Common myeloid progenitor, CD34-positive (primary cell): Measurements from ENCODE around the gene BCAR3.
"Not testable (repeated sequence)": the region's sequence is repeated elsewhere in the genome, so short reads cannot be mapped to it uniquely, and the experiment has no call there.

Experiments
- CTCF ChIA-PET: fragments of 350-600 bp; sonication (Branson Sonifier 250); formaldehyde crosslinking; loops from one replicate; lab custom pipeline; 2021; ENCODE audit warnings: antibody characterized with exemption; lab: Charles Lee
- POLR2A ChIA-PET: fragments of 350-600 bp; sonication (Branson Sonifier 250); formaldehyde crosslinking; loops from one replicate; lab custom pipeline; 2021; ENCODE audit warnings: antibody characterized with exemption; lab: Charles Lee
- DNase-seq, 3 donors: peaks; one replicate each; pipeline versions ENCODE4 v3.0.0 to v3.0.0-alpha.2; 2013
- H3K27ac ChIP-seq, 2 experiments: 1 replicate in 1 of 2; 2 replicates in 1 of 2; pipeline ENCODE4 v1.7.0; 2013; ENCODE audit warnings: inconsistent platforms in 2 of 2, low read length in 2 of 2, mild to moderate bottlenecking in 2 of 2, low read depth in 1 of 2, moderate library complexity in 1 of 2; ENCODE audit not compliant: severe bottlenecking in 2 of 2, insufficient read depth in 1 of 2, poor library complexity in 1 of 2
- H3K27me3 ChIP-seq, 5 experiments: replicated peaks in 2 of 5; 1 replicate in 3 of 5; 2 replicates in 2 of 5; pipeline versions ENCODE4 v1.6.1 to v1.7.0; 2013; ENCODE audit warnings: low read length in 4 of 5, mild to moderate bottlenecking in 2 of 5, moderate library complexity in 2 of 5, inconsistent platforms in 1 of 5; ENCODE audit not compliant: insufficient read depth in 5 of 5, control insufficient read depth in 4 of 5
- H3K36me3 ChIP-seq, 4 experiments: 1 replicate in 2 of 4; 2 replicates in 2 of 4; pipeline versions ENCODE4 v1.6.1 to v1.7.0; 2013; ENCODE audit warnings: low read length in 3 of 4, control low read depth in 1 of 4, mild to moderate bottlenecking in 1 of 4; ENCODE audit not compliant: control insufficient read depth in 4 of 4, insufficient read depth in 4 of 4
- H3K4me1 ChIP-seq, 4 experiments: 1 replicate in 3 of 4; 2 replicates in 1 of 4; pipeline versions ENCODE4 v1.6.1 to v1.7.1; 2013; ENCODE audit warnings: low read length in 3 of 4, mild to moderate bottlenecking in 3 of 4, control low read depth in 1 of 4, inconsistent platforms in 1 of 4, moderate library complexity in 1 of 4; ENCODE audit not compliant: control insufficient read depth in 4 of 4, insufficient read depth in 4 of 4; ENCODE audit errors: control extremely low read depth in 1 of 4
- H3K4me3 ChIP-seq, 7 experiments: 1 replicate in 4 of 7; 2 replicates in 3 of 7; pipeline versions ENCODE4 v1.5.1 to v1.7.0; 2013; ENCODE audit warnings: mild to moderate bottlenecking in 7 of 7, low read length in 6 of 7, moderate library complexity in 6 of 7, inconsistent platforms in 2 of 7, low read depth in 2 of 7, control low read depth in 1 of 7; ENCODE audit not compliant: insufficient read depth in 4 of 7, control insufficient read depth in 1 of 7; ENCODE audit errors: extremely low read depth in 1 of 7
- H3K9me3 ChIP-seq, 5 experiments: 1 replicate in 4 of 5; 2 replicates in 1 of 5; pipeline versions ENCODE4 v1.6.1 to v1.7.1; 2013; ENCODE audit warnings: low read length in 4 of 5, mild to moderate bottlenecking in 2 of 5, inconsistent platforms in 1 of 5, low read depth in 1 of 5, moderate library complexity in 1 of 5; ENCODE audit not compliant: control insufficient read depth in 4 of 5, insufficient read depth in 2 of 5; ENCODE audit errors: control extremely low read depth in 1 of 5
- WGBS: methylation state at CpG from one replicate; pipeline ENCODE4 v1.1.5; 2013; ENCODE audit not compliant: insufficient coverage; 5-methylcytosine and 5-hydroxymethylcytosine counted together

Gene BCAR3

DNA sequence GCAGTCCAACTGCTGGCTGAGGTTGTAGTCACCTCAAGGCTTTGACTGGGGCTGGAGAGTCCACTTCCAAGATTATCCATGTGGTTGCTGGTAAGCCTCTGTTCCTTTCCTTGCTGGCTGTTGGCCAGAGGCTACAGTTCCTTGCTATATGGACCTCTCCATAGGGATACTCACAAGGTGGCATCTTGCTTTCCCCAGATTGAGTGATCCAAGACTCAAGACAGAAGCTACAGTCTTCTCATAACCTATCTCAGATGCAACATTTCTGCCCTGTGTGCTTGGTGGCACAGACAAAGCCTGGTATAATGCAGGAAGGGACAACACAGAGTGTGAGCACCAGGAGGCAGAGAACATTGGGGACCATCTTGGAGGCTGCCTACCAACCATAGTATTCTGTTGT, 121.9 kb downstream of the BCAR3 start:
- DNase-seq, result no peak
- Histone ChIP-seq H3K36me3 (peaks cover 0 to 4% (median 1%) of the 10 kb centered on the region in 4 experiments), H3K4me3 (no peak overlapping the region), H3K9me3 (no peaks in the 10 kb centered on the region), H3K27ac (no peak overlapping the region), H3K27me3 (no peaks in the 10 kb centered on the region), H3K4me1 (peaks cover 5 to 17% (median 13%) of the 10 kb centered on the region in 4 experiments)
- POLR2A ChIA-PET, result no interaction called here
- CTCF ChIA-PET, result interaction anchor here (0.9 kb wide), 1 partner anchor 130 kb away, joined by 3 read pairs; no protein-coding TSS in a partner anchor

DNA sequence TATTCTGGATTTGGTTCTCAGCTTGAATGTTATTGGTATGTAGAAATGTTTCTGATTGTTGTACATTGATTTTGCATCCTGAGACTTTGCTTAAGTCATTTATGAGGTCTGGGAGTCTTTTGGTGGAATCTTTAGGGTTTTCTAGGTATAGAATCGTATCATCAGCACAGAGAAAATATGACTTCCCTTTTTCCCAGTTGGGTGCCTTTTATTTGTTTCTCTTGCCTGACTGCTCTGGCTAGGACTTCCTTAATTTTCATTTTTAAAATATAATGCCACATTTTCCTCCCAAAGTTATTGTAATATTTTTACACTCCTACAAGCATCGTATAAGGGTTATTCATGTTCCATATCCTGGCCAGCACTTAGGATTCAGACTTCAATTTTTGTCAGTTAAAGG, 122.6 kb downstream of the BCAR3 start:
- ChIA-PET CTCF (no interaction called here), POLR2A (no interaction called here)
- H3K4me1 ChIP-seq, result peaks cover 10 to 24% (median 18%) of the 10 kb centered on the region in 4 experiments
- H3K9me3 ChIP-seq, result no peaks in the 10 kb centered on the region
- WGBS, result 0% methylated on average over 1 of the region's 2 CpGs
- H3K27ac ChIP-seq, result peak overlapping the region in 1 of 2 experiments; percentile 32
- DNase-seq, result peak in 2 of 3 donors; percentile 45 to 51
- H3K27me3 ChIP-seq, result no peaks in the 10 kb centered on the region
- peaks cover 0 to 4% (median 1%) of the 10 kb centered on the region in 4 experiments for H3K36me3 ChIP-seq
- peak overlapping the region in 1 of 7 experiments; percentile 7 for H3K4me3 ChIP-seq

GRCh38 chr1:93556291-93556690, 125.3 kb downstream of the BCAR3 start:
- no peaks in the 10 kb centered on the region for H3K27me3 ChIP-seq
- DNase-seq, result no peak
- H3K36me3 ChIP-seq, result peaks cover 0 to 2% (median 2%) of the 10 kb centered on the region in 4 experiments
- H3K4me3 ChIP-seq, result no peak overlapping the region
- ChIA-PET POLR2A (no interaction called here), CTCF (interaction anchor here (0.9 kb wide), 1 partner anchor 13 kb away, joined by 3 read pairs; no protein-coding TSS in a partner anchor)
- H3K9me3 ChIP-seq, result no peaks in the 10 kb centered on the region
- H3K27ac ChIP-seq, result no peak overlapping the region
- H3K4me1 ChIP-seq, result peaks cover 25 to 46% (median 33%) of the 10 kb centered on the region in 4 experiments
- WGBS, result no CpG with 5 or more reads among the region's 2 CpGs

GRCh38 chr1:93554883-93555872, 126.5 kb downstream of the BCAR3 start:
- CTCF ChIA-PET, result interaction anchor here (1.1 kb wide), 1 partner anchor 15 kb away, joined by 3 read pairs; no protein-coding TSS in a partner anchor
- peak in 2 of 3 donors; percentile 28 to 60 for DNase-seq
- POLR2A ChIA-PET, result interaction anchor here (0.6 kb wide), 1 partner anchor 907 kb away, joined by 3 read pairs; no protein-coding TSS in a partner anchor
- peaks cover 25 to 48% (median 34%) of the 10 kb centered on the region in 4 experiments for H3K4me1 ChIP-seq
- peak overlapping the region in 3 of 7 experiments; percentile 13 to 30 (median 20) for H3K4me3 ChIP-seq
- no peaks in the 10 kb centered on the region for H3K27me3 ChIP-seq
- no peaks in the 10 kb centered on the region for H3K9me3 ChIP-seq
- no peak overlapping the region for H3K27ac ChIP-seq
- 23% methylated on average over 3 of the region's 7 CpGs for WGBS
- H3K36me3 ChIP-seq, result peaks cover 2 to 6% (median 4%) of the 10 kb centered on the region in 4 experiments

- H3K27me3 ChIP-seq, H3K4me3 ChIP-seq, POLR2A ChIA-PET, CTCF ChIA-PET, H3K9me3 ChIP-seq, H3K36me3 ChIP-seq: not testable (repeated sequence)
- peaks cover 29 to 51% (median 38%) of the 10 kb centered on the region in 4 experiments for H3K4me1 ChIP-seq
- peak overlapping the region in 1 of 2 experiments; percentile 9 for H3K27ac ChIP-seq
- no CpG with 5 or more reads among the region's 4 CpGs for WGBS
- peak in 2 of 3 donors; percentile 20 to 39 for DNase-seq
Observed at GRCh38 chr1:93553886-93554490, 127.6 kb downstream of the BCAR3 start.

GRCh38 chr1:93552741-93553455, 128.7 kb downstream of the BCAR3 start:
- peak; percentile 24 to 78 (median 69) for DNase-seq
- no peaks in the 10 kb centered on the region for H3K27me3 ChIP-seq
- peaks cover 29 to 51% (median 38%) of the 10 kb centered on the region in 4 experiments for H3K4me1 ChIP-seq
- peak overlapping the region in 2 of 7 experiments; percentile 10 to 27 for H3K4me3 ChIP-seq
- peak overlapping the region in 1 of 2 experiments; percentile 40 for H3K27ac ChIP-seq
- peaks cover 3 to 7% (median 5%) of the 10 kb centered on the region in 4 experiments for H3K36me3 ChIP-seq
- ChIA-PET CTCF (no interaction called here), POLR2A (no interaction called here)
- H3K9me3 ChIP-seq, result no peaks in the 10 kb centered on the region
- WGBS, result 58% methylated on average over 6 of the region's 9 CpGs
